ENCODE data around the gene RRBP1. TPM values are rescaled to one million over a fixed set of nuclear protein-coding genes. Genes with fewer than 3 reads are reported as not detected.
"Not testable (repeated sequence)": the region's sequence is repeated elsewhere in the genome, so short reads cannot be mapped to it uniquely, and the experiment has no call there.

RRBP1 gene
- total and polyA plus RNA-seq, 2 experiments from 2014 or later = 193 to 242 TPM

DNA sequence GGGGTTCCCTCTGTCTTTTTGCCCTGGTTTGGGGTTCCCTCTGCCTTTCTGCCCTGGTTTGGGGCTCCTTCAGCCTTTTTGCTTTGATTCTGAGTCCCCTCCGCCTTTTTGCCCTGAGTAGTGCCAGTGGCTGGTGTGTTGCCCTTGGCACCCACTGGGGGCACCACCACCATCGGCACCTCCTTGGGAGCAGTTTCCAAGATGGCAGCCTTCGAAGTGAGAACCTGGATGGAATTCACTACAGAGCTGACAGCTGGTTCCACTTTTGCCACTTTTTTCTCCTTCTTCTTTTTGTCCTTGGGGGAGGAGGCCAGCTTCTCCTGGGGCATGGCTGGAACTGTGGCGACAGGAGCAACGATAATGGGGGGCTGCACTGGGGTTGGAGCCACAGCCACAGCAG, 22.2 kb downstream of the RRBP1 start:
- H3K27ac ChIP-seq = peak overlapping the region; percentile 52

DNA sequence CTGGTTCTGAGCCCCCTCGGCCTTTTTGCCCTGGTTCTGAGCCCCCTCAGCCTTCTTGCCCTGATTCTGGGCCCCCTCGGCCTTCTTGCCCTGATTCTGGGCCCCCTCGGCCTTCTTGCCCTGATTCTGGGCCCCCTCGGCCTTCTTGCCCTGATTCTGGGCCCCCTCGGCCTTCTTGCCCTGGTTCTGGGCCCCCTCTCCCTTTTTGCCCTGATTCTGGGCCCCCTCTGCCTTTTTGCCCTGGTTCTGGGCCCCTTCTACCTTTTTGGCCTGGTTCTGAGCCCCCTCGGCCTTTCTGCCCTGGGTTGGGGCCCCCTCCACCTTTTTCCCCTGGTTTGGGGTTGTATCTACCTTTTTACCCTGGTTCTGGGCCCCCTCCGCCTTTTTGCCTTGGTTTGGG, 22.7 kb downstream of the RRBP1 start:
- not testable (repeated sequence) for H3K4me3 ChIP-seq; DNase-seq (ENCODE audit: low spot score); H3K36me3 ChIP-seq (replicated peaks; ENCODE audit: insufficient read depth, low read depth); H3K9me3 ChIP-seq (ENCODE audit: low read depth); H3K27me3 ChIP-seq; H3K9me2 ChIP-seq (replicated peaks; ENCODE audit: insufficient read depth); H2AFZ ChIP-seq; H3K4me2 ChIP-seq
- Histone ChIP-seq H4K20me1 (ENCODE audit: insufficient read depth, poor library complexity, severe bottlenecking) (peaks cover 96% of the 10 kb centered on the region), H3K4me1 (ENCODE audit: insufficient read depth) (peaks cover 20% of the 10 kb centered on the region), H3K27ac (peak overlapping the region; percentile 52), H3K79me2 (peaks cover 100% of the 10 kb centered on the region)
- 100% methylated on average over 3 of the region's 7 CpGs for WGBS (ENCODE audit: low lambda C conversion rate, missing lambda C conversion rate)

More for the DNA sequence above, 22.2 kb downstream of the RRBP1 start:
- Histone ChIP-seq H4K20me1 (ENCODE audit: insufficient read depth, poor library complexity, severe bottlenecking) (peaks cover 96% of the 10 kb centered on the region), H3K27me3 (no peaks in the 10 kb centered on the region), H3K79me2 (peaks cover 100% of the 10 kb centered on the region), H3K9me2 (replicated peaks; ENCODE audit: insufficient read depth) (no peaks in the 10 kb centered on the region), H3K4me2 (no peak overlapping the region), H3K36me3 (replicated peaks; ENCODE audit: insufficient read depth, low read depth) (no peaks in the 10 kb centered on the region), H3K4me1 (ENCODE audit: insufficient read depth) (peaks cover 20% of the 10 kb centered on the region), H3K9me3 (ENCODE audit: low read depth) (no peaks in the 10 kb centered on the region), H3K4me3 (no peak overlapping the region), H2AFZ (no peak overlapping the region)
- no peak for TF ChIP-seq EZH2 (IDR thresholded peaks at IDR 0.05; ENCODE audit: borderline replicate concordance)
- no peak for TF ChIP-seq EZH2phosphoT487 (IDR thresholded peaks at IDR 0.05; ENCODE audit: low read depth, severe bottlenecking, unreplicated experiment)
- TF ChIP-seq, protein P1, sequence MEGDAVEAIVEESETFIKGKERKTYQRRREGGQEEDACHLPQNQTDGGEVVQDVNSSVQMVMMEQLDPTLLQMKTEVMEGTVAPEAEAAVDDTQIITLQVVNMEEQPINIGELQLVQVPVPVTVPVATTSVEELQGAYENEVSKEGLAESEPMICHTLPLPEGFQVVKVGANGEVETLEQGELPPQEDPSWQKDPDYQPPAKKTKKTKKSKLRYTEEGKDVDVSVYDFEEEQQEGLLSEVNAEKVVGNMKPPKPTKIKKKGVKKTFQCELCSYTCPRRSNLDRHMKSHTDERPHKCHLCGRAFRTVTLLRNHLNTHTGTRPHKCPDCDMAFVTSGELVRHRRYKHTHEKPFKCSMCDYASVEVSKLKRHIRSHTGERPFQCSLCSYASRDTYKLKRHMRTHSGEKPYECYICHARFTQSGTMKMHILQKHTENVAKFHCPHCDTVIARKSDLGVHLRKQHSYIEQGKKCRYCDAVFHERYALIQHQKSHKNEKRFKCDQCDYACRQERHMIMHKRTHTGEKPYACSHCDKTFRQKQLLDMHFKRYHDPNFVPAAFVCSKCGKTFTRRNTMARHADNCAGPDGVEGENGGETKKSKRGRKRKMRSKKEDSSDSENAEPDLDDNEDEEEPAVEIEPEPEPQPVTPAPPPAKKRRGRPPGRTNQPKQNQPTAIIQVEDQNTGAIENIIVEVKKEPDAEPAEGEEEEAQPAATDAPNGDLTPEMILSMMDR (IDR thresholded peaks at IDR 0.05; ENCODE audit: poor library complexity) = no peak
- 96% methylated on average over 5 of the region's 5 CpGs for WGBS (ENCODE audit: low lambda C conversion rate, missing lambda C conversion rate)
- no peak for DNase-seq (ENCODE audit: low spot score)

DNA sequence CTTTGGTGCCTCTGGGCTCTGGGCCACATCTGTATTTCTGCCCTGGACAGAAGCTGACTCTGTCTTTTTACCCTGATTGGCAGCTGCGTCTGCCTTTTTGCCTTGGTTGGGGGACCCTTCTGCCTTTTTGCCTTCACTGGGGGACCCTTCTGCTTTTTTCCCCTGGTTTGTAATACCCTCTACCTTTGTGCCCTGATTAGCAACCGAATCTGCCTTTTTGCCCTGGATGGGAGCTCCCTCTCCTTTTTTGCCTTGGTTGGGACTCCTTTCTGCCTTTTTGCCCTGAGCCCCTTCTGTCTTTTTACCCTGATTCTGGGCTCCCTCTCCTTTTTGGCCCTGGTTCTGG, 23.4 kb downstream of the RRBP1 start:
- Histone ChIP-seq H2AFZ (no peak overlapping the region), H3K79me2 (peaks cover 100% of the 10 kb centered on the region), H3K4me1 (ENCODE audit: insufficient read depth) (peaks cover 20% of the 10 kb centered on the region), H3K4me3 (no peak overlapping the region), H3K27me3 (no peaks in the 10 kb centered on the region), H3K36me3 (replicated peaks; ENCODE audit: insufficient read depth, low read depth) (no peaks in the 10 kb centered on the region), H3K27ac (no peak overlapping the region), H3K9me3 (ENCODE audit: low read depth) (no peaks in the 10 kb centered on the region), H4K20me1 (ENCODE audit: insufficient read depth, poor library complexity, severe bottlenecking) (peaks cover 96% of the 10 kb centered on the region), H3K4me2 (no peak overlapping the region), H3K9me2 (replicated peaks; ENCODE audit: insufficient read depth) (no peaks in the 10 kb centered on the region)
- no peak for DNase-seq (ENCODE audit: low spot score)
- TF ChIP-seq EZH2 (IDR thresholded peaks at IDR 0.05; ENCODE audit: borderline replicate concordance) (no peak), EZH2phosphoT487 (IDR thresholded peaks at IDR 0.05; ENCODE audit: low read depth, severe bottlenecking, unreplicated experiment) (no peak)
- TF ChIP-seq, protein P1 (IDR thresholded peaks at IDR 0.05; ENCODE audit: poor library complexity) = no peak
- 92% methylated on average over 2 of the region's 2 CpGs for WGBS (ENCODE audit: low lambda C conversion rate, missing lambda C conversion rate)

DNA sequence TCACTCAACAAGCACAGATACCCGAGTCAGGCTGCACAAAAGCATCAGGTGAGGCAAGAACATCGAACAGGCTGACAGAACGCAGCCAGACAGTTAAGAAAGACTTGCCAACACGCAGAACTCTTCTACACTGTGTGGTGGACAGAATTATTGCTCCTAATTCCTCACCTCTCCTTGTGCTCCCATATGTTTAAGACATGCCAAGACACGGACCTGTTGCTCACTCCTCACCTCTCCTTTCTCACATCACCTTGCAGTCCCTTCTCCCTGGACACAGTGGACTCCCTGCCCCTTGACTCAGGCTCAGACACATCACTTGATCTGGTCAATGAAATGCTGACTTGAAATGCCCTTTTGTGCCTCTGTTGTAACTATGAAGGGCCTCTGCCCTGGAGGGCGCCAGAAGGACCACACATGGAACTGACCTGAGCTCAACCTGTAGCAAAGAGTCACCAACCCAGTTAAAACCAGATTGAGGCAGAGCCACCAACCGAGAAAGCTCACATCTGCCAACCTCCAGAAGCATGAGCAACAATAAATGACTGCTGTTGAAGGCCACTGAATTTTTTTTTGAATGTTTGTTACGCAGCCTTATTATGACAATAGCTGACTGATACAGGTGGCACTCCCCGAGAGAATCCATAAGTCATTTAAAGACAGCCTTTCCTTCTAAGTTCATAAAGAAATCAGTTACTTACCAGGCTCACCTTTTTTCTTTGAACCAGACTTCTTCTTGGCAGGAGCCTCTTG, 24.0 kb downstream of the RRBP1 start:
- Histone ChIP-seq H3K27ac (no peak overlapping the region), H3K36me3 (replicated peaks; ENCODE audit: insufficient read depth, low read depth) (no peaks in the 10 kb centered on the region), H4K20me1 (ENCODE audit: insufficient read depth, poor library complexity, severe bottlenecking) (peaks cover 96% of the 10 kb centered on the region), H3K9me2 (replicated peaks; ENCODE audit: insufficient read depth) (no peaks in the 10 kb centered on the region), H3K4me1 (ENCODE audit: insufficient read depth) (peaks cover 19% of the 10 kb centered on the region), H3K9me3 (ENCODE audit: low read depth) (no peaks in the 10 kb centered on the region), H2AFZ (no peak overlapping the region), H3K4me2 (no peak overlapping the region), H3K4me3 (no peak overlapping the region), H3K79me2 (peaks cover 100% of the 10 kb centered on the region), H3K27me3 (no peaks in the 10 kb centered on the region)
- WGBS (ENCODE audit: low lambda C conversion rate, missing lambda C conversion rate) = 97% methylated on average over 9 of the region's 9 CpGs
- DNase-seq (ENCODE audit: low spot score) = no peak
- TF ChIP-seq, protein P1 (IDR thresholded peaks at IDR 0.05; ENCODE audit: poor library complexity) = no peak
- TF ChIP-seq EZH2 (IDR thresholded peaks at IDR 0.05; ENCODE audit: borderline replicate concordance) = no peak
- TF ChIP-seq EZH2phosphoT487 (IDR thresholded peaks at IDR 0.05; ENCODE audit: low read depth, severe bottlenecking, unreplicated experiment) = no peak

Data from hepatocyte (in vitro differentiated cells).